Lower leg skin (tissue), 4 donors: ENCODE measurements around the gene RNF217. TPM values are rescaled to one million over a fixed set of nuclear protein-coding genes. Genes with fewer than 3 reads are reported as not detected.

ENCODE experiments used
- DNase-seq, 2 donors: peaks; one replicate each; pipeline ENCODE4 v3.0.0-alpha.2; 2019; ENCODE audit warnings: low spot score in 2 of 2
- H3K4me3 ChIP-seq: fragments of 200-600 bp; sonication (generic); 2 replicates; pipeline ENCODE4 v1.5.1; 2017; ENCODE audit warnings: mild to moderate bottlenecking, low read depth; ENCODE audit not compliant: poor library complexity, severe bottlenecking
- POLR2A ChIP-seq, 2 donors: fragments of 450-650 bp; IDR thresholded peaks; one replicate each; pipeline ENCODE4 v1.6.1; 2016 to 2017; ENCODE audit warnings: antibody characterized with exemption in 2 of 2, mild to moderate bottlenecking in 1 of 2, moderate library complexity in 1 of 2
- WGBS, 2 donors: methylation state at CpG; one replicate each; pipeline ENCODE4 v1.1.5; 2018; 5-methylcytosine and 5-hydroxymethylcytosine counted together
- intact Hi-C: fragments of 100-400 bp; cut with DNase I; formaldehyde crosslinking; loops from one replicate; pipeline ENCODE4 v1.15.0; 2023; ENCODE audit warnings: low total_unique reads
- total RNA-seq, 4 donors: library from RNA; depleted of rRNA; stranded (reverse); fragments of >200 nt; gene quantifications; one replicate each; pipeline ENCODE4 v1.1.0, GENCODE V29; 2016
- TF ChIP-seq, protein P1 (sequence below), 3 donors: fragments of 450-650 bp; IDR thresholded peaks; one replicate each; pipeline ENCODE4 v1.5.1; 2016; ENCODE audit warnings: antibody characterized with exemption in 3 of 3, mild to moderate bottlenecking in 3 of 3, moderate library complexity in 2 of 3

Gene RNF217
- total RNA-seq, 4 donors from 2014 or later: 17.2 to 35.2 (median 25.1) TPM

DNA sequence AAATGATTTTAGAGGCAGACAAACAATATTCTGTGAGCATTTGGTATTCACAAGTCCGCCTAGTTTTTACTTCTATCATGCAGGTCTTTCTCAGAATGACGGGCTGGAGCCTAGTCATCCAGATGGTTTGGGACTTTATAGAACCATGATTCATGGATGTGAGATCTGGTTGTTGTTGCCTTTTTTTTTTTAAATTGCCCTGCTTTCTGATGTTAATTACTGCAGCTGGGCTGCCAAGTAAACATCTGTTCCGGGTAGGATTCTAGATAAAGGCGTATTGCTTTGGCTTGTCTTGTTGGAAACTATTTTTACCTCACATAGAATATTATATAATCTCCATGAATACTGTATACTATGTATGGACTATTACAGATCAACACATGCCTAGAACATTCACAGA is 58.1 kb downstream of the RNF217 start:
- TF ChIP-seq POLR2A (IDR thresholded peaks at IDR 0.05): no peak
- TF ChIP-seq, protein P1, sequence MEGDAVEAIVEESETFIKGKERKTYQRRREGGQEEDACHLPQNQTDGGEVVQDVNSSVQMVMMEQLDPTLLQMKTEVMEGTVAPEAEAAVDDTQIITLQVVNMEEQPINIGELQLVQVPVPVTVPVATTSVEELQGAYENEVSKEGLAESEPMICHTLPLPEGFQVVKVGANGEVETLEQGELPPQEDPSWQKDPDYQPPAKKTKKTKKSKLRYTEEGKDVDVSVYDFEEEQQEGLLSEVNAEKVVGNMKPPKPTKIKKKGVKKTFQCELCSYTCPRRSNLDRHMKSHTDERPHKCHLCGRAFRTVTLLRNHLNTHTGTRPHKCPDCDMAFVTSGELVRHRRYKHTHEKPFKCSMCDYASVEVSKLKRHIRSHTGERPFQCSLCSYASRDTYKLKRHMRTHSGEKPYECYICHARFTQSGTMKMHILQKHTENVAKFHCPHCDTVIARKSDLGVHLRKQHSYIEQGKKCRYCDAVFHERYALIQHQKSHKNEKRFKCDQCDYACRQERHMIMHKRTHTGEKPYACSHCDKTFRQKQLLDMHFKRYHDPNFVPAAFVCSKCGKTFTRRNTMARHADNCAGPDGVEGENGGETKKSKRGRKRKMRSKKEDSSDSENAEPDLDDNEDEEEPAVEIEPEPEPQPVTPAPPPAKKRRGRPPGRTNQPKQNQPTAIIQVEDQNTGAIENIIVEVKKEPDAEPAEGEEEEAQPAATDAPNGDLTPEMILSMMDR (IDR thresholded peaks at IDR 0.05): no peak
- intact Hi-C loops: no loop called here
- no peak for DNase-seq
- no peak overlapping the region for H3K4me3 ChIP-seq
- WGBS, 2 donors: 26 to 27% methylated on average over 4 of the region's 4 CpGs

DNA sequence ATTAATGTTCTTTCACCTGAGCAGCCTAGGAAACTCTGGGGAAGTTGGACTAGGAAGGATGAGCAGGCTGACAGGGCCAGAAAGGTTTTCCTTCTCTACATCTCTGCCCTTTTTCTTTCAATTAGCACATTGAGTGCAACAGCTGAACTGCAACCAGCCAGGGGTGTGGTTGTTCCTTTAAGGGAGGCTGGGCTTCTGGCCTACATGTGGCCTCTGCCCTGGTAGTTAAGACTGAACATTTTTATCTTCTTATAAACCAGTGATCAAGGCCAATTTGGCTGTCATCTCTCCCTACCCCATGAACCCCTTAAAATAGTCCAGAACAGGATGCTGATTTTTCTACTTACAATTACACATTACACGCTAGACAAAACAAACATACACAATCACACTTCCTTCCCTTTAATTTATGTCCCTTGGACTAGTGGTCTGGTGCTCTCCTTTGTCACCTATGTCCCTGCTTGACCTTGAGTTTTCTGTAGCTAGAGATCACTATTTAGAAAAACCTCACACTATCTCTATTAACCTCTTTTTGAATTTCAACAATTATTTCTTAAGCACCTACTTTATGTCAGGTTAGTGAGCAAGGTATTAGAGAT is 60.3 kb downstream of the RNF217 start:
- whole genome bisulfite sequencing, 2 donors: 33 to 46% methylated on average over 1 of the region's 1 CpG

DNA sequence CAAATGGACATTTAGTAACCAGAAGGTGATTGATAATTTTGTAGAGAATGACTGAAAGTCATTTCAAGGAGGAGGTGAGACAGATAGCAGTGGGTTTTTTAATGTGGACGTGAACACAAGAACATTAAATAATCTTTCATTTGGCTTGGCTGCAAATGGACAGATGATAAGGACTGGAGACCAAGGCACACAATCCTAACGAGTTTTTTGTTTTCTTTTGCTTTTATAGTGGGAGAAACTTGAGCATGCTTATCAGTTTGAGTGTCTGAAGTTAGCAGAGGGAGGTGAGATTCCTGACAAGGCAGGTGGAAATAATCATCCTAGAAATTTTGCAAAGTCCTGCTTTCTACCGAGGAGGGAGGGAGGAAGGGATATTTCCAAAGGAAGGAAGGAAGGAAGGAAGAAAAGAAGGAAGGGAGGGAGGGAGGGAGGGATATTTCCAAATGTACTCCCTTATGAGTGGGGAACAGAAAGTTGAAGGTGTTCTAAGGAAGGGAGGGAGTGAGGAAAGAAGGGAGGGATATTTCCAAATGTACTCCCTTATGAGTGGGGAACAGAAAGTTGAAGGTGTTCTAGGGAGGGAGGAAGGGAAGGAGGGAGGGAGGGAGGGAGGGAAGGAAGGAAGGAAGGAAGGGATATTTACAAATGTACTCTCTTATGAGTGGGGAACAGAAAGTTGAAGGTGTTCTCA is 63.1 kb downstream of the RNF217 start:
- intact Hi-C loops: no loop called here
- TF ChIP-seq, protein P1 (IDR thresholded peaks at IDR 0.05): no peak
- TF ChIP-seq POLR2A (IDR thresholded peaks at IDR 0.05): no peak
- WGBS, 2 donors: 36 to 54% methylated on average over 3 of the region's 3 CpGs
- DNase-seq: no peak
- no peak overlapping the region for H3K4me3 ChIP-seq

More for the DNA sequence above, 60.3 kb downstream of the RNF217 start:
- H3K4me3 ChIP-seq: no peak overlapping the region
- intact Hi-C loops: no loop called here
- no peak for TF ChIP-seq POLR2A (IDR thresholded peaks at IDR 0.05)
- TF ChIP-seq, protein P1 (IDR thresholded peaks at IDR 0.05): no peak
- DNase-seq: no peak

DNA sequence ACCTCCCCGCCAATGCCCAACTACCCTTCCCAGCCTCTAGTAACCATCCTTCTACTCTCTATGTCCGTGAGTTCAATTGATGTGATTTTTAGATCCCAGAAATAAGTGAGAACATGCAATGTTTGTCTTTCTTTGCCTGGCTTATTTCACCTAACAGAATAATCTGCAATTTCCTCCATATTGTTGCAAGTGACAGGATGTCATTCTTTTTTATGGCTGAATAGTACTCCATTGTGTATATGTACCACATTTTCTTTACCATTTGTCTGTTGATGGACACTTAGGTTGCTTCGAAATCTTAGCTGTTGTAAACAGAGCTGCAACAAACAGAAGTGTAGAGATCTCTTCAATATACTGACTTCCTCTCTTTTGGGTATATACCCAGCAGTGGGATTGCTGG is 65.0 kb downstream of the RNF217 start:
- no peak for DNase-seq
- H3K4me3 ChIP-seq: no peak overlapping the region
- WGBS, 2 donors: 62 to 65% methylated on average over 3 of the region's 3 CpGs
- intact Hi-C loops: no loop called here
- TF ChIP-seq, protein P1 (IDR thresholded peaks at IDR 0.05): no peak
- no peak for TF ChIP-seq POLR2A (IDR thresholded peaks at IDR 0.05)

DNA sequence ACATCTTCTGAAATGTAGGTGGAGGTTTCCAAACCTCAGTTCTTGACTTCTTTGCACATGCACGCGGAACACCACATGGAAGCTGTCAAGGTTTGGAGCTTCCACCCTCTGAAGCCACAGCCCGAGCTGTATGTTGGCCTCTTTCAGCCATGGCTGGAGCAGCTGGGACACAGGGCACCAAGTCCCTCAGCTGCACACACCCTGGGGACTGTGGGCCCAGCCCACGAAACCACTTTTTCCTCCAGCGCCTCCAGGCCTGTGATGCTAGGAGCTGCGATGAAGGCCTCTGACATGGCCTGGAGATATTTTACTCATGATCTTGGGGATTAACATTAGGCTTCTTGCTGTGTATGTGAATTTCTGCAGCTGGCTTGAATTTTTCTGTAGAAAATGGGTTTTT is 68.7 kb downstream of the RNF217 start:
- intact Hi-C loops: no loop called here
- TF ChIP-seq, protein P1 (IDR thresholded peaks at IDR 0.05): no peak
- TF ChIP-seq POLR2A (IDR thresholded peaks at IDR 0.05): no peak
- WGBS, 2 donors: 43 to 80% methylated on average over 5 to 6 of the region's 6 CpGs
- DNase-seq: no peak
- H3K4me3 ChIP-seq: no peak overlapping the region
